GM21423 (cell line): ENCODE data around the gene GATD1.

Experiments
- ATAC-seq: cut with Tn5 transposase; IDR thresholded peaks from one replicate; pipeline ENCODE4 v1.9.1; 2021; ENCODE audit warnings: mild to moderate bottlenecking, moderate library complexity; ENCODE audit not compliant: unreplicated experiment

GATD1 gene

DNA sequence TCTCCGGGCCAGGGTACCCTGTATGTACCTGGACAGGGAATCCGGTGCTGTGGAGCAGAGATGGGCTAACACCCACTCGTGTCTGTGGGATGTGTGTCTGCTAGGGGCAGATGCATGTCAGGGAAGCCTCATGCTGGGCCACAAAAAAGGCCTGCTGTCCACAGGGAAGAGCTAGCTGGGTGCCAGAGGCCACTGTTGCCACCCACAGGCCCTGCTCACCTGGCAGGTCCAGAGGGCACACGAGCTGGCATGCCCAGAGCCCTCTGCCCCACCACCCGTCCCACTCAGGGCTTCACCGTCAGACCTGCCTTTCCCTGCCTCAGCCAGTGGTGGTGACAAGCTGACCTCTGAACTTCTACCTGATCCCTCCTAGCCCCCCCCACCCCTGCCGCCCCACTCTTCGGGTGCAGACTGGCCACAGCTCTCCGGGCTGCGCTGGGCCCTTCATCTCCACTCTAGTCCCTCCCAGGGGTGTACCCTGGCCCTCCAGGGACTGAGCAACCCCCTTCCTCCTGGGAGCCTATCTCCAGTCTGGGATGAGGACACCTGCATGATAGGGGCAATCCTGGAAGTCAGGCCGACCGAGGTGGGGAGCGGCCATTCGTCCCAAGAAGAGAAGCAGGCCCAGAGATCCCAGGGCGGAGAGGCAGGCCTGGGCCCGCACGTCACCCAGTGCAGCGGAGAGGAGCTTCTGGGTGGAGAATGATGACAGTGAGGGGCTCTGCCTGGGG, 19.4 kb upstream of the GATD1 start:
- ATAC-seq = no peak

DNA sequence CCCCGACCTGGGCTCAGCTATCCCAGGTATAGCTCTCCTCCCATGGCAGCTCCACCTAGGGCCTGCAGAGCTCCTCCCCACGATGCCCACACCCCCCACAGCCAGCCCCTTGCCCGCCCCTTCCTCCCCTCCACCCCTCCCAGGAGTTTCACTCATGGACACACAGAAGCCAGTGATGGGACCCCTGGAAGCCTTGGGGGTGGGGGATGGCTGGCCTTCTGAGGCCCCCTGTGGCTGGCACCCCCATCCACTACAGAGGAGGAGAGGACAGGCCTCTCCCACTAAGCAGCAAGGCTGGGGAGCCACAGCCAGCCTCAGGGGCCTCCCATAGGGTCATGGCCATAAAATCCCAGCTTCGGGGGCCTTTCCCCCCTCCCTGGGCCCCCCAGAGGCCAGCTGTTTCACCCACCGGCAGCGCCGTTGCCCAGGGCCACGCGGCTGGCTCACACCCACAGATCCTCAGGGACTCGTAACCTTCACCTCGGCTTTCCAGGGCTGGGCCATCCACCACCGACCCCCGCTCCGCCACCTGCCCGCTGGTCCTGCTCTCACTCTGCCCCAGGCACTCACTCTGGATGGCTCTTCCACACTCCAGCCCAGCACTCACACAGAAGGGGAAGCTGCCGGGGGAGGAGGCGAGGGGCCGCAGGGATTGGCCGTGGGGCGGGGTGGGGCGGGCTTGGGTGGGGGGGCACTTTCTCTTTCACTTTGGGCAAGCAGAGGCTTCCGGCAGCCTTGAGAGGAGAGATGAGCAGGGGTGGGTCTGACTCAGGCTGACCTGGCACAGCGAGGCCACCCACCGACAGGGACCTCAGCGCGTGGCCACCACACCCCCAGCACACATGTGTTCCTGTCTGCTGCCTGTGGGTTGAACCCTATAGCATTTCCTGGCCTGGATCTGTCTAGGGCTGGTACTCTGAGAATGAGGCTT, 18.6 kb upstream of the GATD1 start:
- ATAC-seq = peak; percentile 27

- no peak for ATAC-seq
These were observed 17.7 kb upstream of the GATD1 start for GRCh38 chr11:794766-795633.

- ATAC-seq = no peak
These were observed 16.9 kb upstream of the GATD1 start for GRCh38 chr11:794013-794765.

- no peak for ATAC-seq
These were observed 16.3 kb upstream of the GATD1 start for GRCh38 chr11:793556-793955.

DNA sequence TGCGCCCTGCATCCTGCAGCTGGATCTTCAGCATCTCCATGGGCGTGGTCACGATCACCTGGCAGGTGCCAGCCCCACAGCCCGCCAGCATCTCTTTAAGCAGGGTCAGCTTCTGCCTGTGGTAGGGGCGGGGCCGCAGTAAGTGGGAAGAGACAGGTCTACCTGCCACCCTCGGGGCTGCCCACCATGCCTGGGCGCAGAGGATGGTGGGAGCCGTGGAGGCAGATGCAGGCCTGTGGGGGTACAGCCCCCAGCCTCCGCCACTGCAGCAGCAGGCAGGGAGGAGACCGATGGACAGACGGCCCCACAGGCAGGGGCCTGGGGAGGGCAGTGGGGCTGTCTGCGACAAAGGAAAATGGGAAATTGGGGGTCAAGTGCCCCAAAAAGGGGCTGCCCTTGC, 15.6 kb upstream of the GATD1 start:
- ATAC-seq = no peak

- no peak for ATAC-seq
These were observed 15.2 kb upstream of the GATD1 start for GRCh38 chr11:792535-792821.

GRCh38 chr11:791658-792534, 14.6 kb upstream of the GATD1 start:
- no peak for ATAC-seq

DNA sequence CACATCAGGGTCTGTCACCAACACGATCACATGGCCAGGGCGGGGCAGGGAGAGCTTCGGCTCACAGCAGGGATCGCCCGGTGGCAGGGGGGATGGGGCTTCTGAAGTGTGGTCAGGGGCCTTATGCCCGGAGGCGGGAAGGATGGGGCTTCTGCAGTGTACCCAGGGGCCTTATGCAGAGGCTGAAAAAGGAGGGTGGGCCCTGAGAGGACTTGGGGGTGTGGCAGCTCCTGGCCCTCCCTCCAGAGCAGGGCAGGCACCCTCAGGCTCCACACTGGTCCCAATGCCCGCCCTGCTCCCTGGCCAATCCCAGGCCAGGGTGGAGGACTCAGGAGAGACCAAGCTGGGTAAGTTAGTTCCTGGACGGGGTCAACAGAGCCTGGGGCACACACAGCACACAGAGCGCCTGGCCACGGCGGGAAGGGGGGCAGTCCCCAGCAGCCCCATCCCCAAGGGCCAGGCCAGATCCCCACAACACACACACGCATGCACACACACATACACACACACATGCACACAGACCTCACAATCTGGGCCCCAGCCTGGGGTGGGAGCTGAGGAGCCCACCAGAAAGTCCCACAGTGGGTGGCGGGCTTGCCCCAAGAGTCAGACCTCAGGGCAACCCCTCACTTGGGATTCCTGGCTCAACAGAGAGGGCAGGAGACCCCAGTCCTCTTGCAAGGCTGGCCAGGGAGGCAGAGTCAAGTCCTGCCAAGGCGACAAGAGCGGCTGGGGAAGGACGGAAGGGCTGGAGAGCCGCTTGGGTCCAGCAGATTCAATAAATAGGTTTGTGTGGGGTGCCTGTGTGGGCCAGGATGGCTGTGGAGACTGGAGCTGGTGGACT, 13.7 kb upstream of the GATD1 start:
- no peak for ATAC-seq

DNA sequence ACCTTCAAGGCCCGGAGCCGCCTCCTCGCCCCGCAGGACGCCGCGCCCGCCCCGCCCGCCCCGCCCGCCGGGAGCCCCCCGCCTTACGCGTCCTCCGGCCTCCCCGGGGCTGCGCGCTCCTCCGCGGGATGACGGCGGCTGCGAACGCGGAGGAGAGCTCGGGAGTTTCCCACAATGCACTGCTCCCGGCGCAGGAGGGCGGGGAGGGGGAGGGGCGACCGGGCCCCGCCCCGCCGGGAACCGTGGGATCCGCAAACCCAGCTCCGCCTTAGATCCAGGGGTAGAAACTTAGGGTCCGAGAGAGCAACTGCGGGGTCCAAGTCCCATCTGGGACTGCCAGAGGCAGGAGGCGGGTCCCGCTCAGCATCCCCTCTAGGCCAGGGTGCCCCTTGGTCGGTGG, 12.7 kb upstream of the GATD1 start, which contains the start of gene CEND1:
TSS of gene CEND1 (minus strand) at position 148 of the 400 bp plus-strand sequence. CDS start 1,514 bp downstream, outside the sequence.
- ATAC-seq = no peak

DNA sequence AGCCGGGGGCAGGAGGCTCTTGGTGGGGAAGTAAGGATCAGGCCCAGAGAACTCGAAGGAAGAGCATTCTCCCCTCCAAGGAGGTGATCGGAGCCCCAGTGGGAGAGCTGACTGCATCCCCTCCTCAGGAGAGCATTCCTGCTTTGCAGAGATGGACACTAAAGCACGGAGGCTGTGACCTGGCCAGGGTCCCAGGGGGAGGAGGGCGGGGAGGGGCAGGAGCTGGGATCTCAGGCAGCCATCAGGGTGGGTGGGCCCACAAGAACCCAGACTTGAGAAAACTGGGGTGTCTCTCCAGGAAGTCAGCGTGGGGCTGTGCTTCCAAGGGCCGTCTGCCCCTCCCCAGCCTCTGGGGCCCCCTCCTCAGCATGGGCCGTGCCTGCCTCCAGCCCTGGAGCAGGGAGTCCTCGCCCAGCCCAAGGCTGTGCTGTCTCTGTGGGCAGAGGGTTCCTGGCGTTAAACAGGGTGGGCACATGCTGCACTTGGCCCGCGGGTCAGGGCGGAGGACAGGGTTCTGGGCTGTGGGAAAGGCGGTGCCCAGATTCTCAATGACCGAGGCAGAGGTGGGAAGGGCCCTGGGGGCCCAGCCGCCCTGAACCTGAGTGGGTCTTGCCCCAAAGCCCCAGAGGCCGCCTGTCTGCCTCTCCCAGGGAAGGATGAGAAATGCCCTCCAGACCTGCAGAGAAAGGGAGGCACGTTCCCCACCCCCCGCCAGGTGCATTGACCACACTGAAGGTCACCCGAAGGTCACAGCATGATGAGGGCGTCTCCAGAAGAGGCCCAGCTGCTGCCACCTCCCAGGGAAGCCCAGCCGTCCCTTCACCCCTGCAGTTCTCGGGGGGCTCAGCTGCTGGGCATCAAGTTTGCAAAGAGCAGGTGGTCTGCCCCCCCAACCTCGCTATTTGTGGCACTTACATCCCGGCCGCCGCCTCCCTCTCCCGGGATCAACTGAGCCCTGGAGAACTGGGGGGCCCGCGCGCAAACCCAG, 12.0 kb upstream of the GATD1 start:
- ATAC-seq = no peak

GRCh38 chr11:788009-788640, 10.8 kb upstream of the GATD1 start:
- ATAC-seq = no peak

GRCh38 chr11:787084-787675, 9.9 kb upstream of the GATD1 start:
- no peak for ATAC-seq

DNA sequence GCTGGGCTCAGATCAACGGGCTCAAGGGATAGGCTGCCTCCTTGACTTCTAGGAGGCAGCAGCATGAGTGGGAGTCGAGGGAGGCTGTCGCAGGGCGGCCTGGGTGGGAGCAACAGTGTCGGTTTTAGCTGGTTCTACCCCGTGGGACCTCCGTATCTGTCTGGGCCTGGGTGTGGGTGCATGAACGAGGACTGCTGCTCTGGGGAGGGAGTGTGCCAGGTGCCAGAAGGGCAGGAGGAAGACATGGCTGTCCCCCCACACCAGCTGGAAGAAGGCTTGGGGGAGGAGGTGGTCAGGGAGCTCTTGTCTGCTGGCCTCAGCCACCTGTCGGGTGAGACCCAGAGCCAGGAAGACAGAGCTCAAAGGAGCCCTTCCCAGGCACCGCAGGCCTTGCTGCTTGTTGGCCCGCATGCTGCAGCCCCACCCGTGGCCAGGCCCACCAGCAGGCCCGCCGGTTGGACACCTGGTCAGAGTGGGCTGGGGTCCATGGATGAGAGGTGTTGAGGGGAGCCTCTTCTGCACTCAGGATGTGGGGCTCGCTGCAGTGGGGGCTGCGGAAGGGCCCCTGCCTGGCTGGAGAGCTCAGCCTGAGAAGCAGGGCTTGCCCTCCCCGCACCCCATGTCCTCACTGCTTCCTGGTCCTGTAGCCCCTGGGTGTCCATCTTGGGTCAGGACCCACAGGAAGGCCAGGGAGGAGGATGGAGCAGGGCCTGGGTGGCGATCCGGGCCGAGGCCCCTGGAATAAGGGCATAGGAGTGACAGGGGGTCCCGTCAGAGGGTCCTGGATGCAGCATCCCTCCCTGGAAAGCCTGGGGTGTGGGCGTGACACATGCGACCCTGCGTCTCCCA, 9.2 kb upstream of the GATD1 start:
- ATAC-seq = no peak

- ATAC-seq = no peak
These were observed 6.3 kb upstream of the GATD1 start for GRCh38 chr11:783581-784015.
